GM19395 (cell line): ENCODE measurements around the gene LAMA3.

Experiments
- ATAC-seq: cut with Tn5 transposase; IDR thresholded peaks from one replicate; pipeline ENCODE4 v1.9.1; 2021; ENCODE audit warnings: mild to moderate bottlenecking, moderate library complexity; ENCODE audit not compliant: unreplicated experiment

LAMA3 gene

GRCh38 chr18:23870676-23871380 is 181.6 kb downstream of the LAMA3 start:
- no peak for ATAC-seq

- ATAC-seq: no peak
Observed at GRCh38 chr18:23871410-23871809, 182.2 kb downstream of the LAMA3 start.

DNA sequence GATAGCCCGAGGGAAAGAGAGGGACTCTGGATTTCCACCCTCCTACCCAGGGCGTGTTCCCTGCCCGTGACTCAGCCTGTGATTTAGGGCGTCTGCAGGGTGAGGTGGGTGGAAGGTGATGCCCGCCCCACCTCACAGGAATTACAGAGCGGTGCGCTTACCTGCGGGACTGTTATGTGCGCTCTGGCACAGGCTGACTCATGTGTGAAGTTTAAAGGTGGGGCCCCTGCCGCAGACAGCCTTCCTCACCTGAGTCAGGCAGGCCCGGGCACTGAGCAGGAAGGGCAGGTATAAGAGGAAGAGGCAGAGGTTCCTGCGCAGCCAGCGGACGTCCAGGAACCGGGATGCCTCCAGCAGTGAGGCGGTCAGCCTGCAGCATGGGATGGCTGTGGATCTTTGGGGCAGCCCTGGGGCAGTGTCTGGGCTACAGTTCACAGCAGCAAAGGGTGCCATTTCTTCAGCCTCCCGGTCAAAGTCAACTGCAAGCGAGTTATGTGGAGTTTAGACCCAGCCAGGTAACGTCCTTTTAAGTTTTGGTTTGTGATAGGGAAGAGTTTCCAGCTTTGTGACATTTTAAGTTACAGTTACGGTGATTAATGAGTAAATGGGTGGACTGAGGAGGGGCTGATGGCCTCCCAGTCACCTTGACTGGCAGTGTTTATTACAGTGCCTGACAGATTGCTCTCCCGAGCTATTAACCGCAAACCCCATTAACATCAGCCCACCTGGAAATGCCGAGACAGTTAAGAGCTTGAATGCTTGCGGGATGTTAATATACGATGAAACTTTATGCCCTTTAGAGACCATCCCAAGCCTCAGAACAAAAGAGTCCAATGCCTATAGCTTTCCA is 183.7 kb downstream of the LAMA3 start:
- no peak for ATAC-seq

GRCh38 chr18:23875966-23876895 is 187.0 kb downstream of the LAMA3 start:
- no peak for ATAC-seq

GRCh38 chr18:23876921-23877320 is 187.7 kb downstream of the LAMA3 start:
- ATAC-seq: no peak

DNA sequence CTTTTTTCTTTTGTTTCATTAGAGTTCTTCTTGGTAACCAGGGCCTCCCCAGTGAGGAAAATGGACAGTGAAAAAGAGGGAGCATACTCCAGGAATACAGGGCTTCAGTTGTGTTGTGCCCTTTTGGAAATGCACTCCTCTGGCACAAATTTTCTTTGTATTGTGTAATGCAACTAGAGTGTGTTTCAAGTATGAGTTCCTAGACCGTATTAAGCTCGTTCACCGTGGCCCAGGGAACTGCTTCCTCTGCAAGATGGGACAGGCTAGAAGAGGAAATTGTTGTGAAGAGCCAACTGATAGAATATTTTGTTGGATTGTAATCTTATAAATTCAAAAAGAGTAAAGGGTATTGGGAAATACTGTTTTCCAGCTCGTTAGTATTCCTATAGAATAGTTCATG is 188.1 kb downstream of the LAMA3 start:
- ATAC-seq: no peak

- no peak for ATAC-seq
Observed at GRCh38 chr18:23878336-23878900, 189.2 kb downstream of the LAMA3 start.

DNA sequence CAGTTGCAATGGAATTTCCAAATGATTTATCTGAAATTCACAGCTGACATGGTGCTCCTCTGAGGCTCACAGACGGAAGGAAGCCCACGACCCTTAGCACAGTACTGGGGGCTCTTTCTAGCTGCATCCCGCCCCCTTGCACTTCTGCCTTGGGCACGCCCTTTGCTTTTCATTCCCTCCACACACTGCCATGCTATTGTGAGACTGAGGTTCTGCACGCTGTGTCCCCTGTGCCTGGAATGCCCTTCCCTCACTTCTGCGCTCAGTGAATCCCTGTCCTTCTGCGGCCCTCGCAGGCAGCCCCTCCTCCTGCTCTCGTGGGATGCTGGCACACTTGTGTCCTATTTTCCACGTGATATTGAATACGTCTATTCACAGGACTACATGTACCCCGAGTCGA is 189.9 kb downstream of the LAMA3 start:
- ATAC-seq: no peak

DNA sequence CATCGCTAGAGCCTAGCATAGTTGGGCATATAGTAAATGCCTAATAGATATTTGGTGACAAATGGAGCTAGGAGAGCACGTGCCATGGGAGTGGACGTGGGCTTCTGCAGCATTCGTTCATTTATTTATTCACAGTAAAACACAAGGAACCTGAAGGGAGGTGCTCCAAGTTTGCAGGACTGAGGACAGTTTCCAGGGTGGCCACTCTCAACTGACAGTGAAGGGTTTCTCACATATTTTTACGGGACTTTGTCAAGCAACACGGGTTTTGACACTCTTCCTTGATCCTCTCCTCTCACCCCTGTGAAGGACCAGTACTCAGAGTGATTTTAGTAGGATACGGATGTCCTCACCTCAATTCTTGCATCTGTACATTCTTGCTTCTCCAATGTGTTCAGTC is 190.3 kb downstream of the LAMA3 start:
- ATAC-seq: no peak

DNA sequence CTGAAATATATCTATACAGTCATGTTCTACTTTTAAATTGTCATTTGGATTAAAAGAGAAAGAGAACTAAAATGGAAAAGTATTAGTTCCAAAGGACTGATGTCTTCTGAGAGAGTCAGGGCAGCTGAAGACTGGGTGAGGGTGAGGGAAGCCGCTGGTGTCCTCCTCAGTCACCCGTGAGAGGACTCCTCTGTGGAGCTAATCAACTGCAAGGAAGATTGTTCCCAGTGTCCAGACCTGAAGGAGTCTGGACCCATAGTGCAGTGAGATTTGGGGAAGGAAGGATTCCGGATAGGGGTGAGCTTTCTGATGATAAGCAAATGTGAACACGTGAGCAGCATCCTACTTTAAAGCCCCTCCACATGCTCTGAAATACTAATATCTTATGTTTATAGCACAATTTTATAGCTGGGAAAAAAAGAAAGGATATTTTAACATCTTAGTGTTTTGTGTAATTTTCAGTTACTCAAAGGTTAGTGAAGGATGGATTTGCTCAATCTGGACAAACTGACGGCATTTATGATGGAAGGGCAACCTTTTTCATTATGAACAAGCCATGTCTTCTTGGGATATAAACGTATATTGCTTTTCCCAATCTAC is 190.8 kb downstream of the LAMA3 start:
- ATAC-seq: no peak

DNA sequence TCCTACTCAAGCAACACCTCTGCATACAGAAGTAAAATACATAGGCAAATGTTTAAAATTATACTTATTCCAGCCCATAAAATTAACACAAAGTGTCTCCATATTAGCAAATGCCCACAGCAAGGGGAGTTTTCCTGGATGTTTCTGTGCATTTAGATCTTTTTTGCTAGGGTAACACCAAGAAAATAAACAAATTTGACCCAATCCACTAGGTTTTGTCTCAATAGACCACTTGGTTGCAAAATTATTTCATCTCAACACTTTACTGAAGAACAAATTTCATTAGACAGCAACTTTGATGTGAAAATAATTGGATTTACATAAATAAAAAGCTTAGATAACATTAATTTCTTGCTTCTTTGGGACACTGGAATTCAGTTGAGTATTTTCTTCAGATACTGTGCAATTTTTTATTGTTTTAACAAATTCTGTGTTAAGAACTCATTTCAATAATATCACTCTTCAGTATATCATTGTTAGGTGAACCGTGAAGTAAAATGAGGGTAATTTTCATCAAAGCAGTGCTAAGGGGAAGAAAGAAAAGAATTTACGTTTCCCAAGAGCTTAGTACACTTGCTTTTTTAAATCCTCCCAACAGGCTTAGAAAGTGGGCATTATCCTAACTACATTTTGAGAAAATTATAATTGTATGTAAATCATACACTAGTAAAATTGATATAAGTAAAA is 191.8 kb downstream of the LAMA3 start:
- ATAC-seq: no peak

DNA sequence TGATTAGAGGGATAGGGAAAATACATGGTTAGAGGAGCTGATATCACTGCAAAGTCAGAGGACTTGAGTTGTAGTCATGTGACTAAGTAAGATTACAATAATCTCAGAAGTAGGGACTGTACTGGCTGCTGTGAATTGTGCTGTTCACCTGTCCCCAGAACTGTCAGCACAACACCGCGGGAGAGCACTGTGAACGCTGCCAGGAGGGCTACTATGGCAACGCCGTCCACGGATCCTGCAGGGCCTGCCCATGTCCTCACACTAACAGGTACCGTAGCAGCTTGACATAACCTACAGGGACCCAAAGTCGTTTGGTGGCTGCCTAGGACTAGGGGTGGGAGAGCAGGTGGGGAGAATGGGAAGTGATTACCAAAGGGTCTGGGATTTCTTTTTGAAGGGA is 192.5 kb downstream of the LAMA3 start:
- no peak for ATAC-seq

DNA sequence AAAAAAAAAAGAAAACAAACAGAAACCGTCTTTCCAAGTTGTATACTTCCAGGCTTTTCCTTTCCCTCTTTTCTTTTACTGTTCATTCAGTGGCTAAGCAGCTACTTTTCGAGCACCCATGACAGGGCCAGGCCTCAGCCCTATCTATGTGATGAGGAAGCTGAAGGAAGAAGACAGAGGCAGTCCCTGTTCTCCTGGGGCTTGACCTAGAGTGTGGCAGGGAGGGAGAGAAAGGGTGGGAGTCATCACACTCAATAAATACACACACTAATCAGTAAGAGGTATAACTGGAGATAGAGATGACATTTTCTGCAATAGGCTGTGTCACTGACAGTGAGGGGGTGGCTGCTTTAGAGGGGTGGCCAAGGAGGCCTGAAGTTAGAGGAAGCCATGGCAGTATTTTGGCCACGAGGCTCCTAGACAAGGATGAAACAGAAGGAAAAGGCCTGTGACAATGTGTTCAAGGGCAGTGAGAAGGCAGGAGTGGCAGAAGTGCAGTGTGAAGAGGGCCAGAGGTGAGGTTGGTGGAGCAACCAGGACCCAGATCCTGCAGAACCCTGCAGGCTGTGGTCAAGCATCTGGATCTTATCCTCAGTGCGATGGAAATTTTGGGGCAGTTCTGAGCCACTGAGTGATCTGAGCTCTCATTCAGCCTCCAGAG is 193.5 kb downstream of the LAMA3 start:
- no peak for ATAC-seq

DNA sequence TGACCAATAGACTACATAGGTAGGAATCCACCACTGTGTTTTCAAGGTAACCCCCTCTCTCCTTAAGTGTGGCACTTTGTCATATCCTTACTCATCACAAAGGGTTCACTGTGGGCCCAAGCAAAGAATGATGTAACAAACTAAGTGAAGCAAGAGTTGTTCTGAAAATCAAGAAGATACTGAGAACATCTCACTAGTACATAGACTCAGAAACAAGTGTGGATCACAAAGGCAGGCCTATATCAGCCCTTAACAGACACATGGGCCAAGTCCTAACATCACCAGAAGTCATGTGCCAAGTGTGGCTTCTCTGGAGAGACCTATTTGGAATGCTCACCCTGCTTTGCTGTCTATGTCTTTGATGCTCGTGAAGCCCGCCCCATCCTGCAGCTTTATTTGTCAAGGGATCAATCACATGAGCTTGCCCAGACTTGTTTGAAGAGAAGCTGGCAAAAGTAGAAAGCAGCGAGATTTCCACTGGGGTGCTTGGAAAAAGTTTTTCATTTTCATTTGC is 194.1 kb downstream of the LAMA3 start:
- no peak for ATAC-seq

DNA sequence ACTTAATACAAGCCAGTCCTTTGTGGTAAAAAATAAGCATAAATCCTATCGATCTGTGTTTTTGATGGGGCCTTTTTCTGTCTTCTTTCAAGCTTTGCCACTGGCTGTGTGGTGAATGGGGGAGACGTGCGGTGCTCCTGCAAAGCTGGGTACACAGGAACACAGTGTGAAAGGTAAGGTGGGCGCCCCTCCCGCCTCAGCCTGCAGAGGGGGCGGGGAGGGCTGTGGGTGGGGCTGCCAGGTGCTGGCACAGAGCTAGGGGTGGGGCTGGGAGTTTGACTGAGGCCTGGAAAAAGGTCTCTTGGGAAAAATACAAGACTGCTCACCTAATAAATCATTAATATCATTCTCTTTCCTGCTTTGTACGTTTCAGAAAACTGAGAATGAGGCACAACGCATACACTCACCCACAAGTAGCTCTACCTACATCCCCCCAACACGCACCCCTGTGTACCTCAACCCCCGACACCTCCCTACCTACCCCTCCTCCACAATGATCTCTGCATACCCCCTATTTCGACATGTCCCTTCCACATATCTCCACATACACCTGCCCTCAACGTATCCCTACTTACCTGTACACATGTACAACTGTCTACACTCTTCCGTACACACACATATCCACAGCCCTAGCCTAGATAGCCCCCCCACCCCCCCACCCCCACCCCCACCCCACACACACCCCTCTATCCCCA is 195.6 kb downstream of the LAMA3 start:
- no peak for ATAC-seq

- no peak for ATAC-seq
Observed at GRCh38 chr18:23885750-23886149, 196.5 kb downstream of the LAMA3 start.

GRCh38 chr18:23887035-23887434 is 197.8 kb downstream of the LAMA3 start:
- ATAC-seq: no peak

DNA sequence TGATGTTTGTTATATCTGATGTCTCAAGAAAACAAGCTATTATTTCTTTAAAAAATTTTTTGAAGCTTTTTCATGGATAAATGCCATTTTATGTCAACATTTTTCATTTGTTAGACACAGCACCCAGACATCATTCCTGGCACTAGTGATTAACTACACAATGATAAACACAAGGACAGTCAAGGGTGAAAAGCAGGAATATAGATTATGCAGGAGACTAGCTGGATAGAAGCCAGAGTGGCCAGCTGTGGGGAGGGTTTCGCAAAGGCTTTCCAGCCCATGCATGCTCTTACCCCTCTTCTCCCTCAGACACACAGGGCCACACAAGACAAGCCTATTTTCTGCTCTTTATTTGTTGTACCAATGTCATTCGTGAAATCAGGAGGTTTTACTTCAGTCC is 198.2 kb downstream of the LAMA3 start:
- no peak for ATAC-seq

GRCh38 chr18:23888881-23889280 is 199.6 kb downstream of the LAMA3 start:
- ATAC-seq: no peak
